C1 segment of cervical spinal cord (tissue), 14 donors: ENCODE data around the gene SLC49A4.

Experiments
- DNase-seq, 14 donors: peaks; one replicate each; lab custom pipeline; 2025; lab: John Stamatoyannopoulos, UW

SLC49A4 gene

GRCh38 chr3:122858373-122858772 is 63.5 kb downstream of the SLC49A4 start:
- DNase-seq = no peak

- DNase-seq = no peak
These were observed 64.3 kb downstream of the SLC49A4 start for GRCh38 chr3:122859021-122859805.

GRCh38 chr3:122862381-122862780 is 67.5 kb downstream of the SLC49A4 start:
- no peak for DNase-seq

- DNase-seq = no peak
These were observed 69.6 kb downstream of the SLC49A4 start for GRCh38 chr3:122864498-122864897.

- DNase-seq = no peak
These were observed 73.5 kb downstream of the SLC49A4 start for GRCh38 chr3:122868322-122868721.

- DNase-seq = no peak
These were observed 79.1 kb downstream of the SLC49A4 start for GRCh38 chr3:122873741-122874515.

GRCh38 chr3:122875547-122876127 is 80.8 kb downstream of the SLC49A4 start:
- DNase-seq = no peak

GRCh38 chr3:122880173-122880572 is 85.3 kb downstream of the SLC49A4 start:
- no peak for DNase-seq

- no peak for DNase-seq
These were observed 85.8 kb downstream of the SLC49A4 start for GRCh38 chr3:122880624-122881023.

GRCh38 chr3:122882361-122882947 is 87.6 kb downstream of the SLC49A4 start:
- no peak for DNase-seq

GRCh38 chr3:122886251-122886650 is 91.4 kb downstream of the SLC49A4 start:
- no peak for DNase-seq

- DNase-seq = peak in 2 of 14 donors; percentile 7 to 9
These were observed 92.1 kb downstream of the SLC49A4 start for GRCh38 chr3:122886946-122887345.

GRCh38 chr3:122890077-122890719 is 95.3 kb downstream of the SLC49A4 start:
- peak in 9 of 14 donors; percentile 7 to 68 (median 32) for DNase-seq

- DNase-seq = no peak
These were observed 95.9 kb downstream of the SLC49A4 start for GRCh38 chr3:122890720-122891220.

GRCh38 chr3:122892118-122892960 is 97.5 kb downstream of the SLC49A4 start:
- DNase-seq = no peak

- DNase-seq = no peak
These were observed 98.4 kb downstream of the SLC49A4 start for GRCh38 chr3:122893282-122893681.

GRCh38 chr3:122893754-122894668 is 99.1 kb downstream of the SLC49A4 start:
- no peak for DNase-seq

GRCh38 chr3:122898298-122898697 is 103.4 kb downstream of the SLC49A4 start:
- DNase-seq = no peak

- no peak for DNase-seq
These were observed 107.5 kb downstream of the SLC49A4 start for GRCh38 chr3:122902326-122902725.
